ENCODE results near the gene MBLAC1. TPM values are rescaled to one million over a fixed set of nuclear protein-coding genes. Genes with fewer than 3 reads are reported as not detected.

Gene MBLAC1
- total and polyA plus RNA-seq, 10 of the 15 experiments (the other 5 are each of a cell fraction or from before 2014, with no cell fraction given) = 0.24 to 3.2 (median 1.8) TPM; not detected in 1

- DNase-seq (ENCODE audit: low read depth, low spot score) (no peak), FAIRE-seq (no peak), ATAC-seq (no peak)
- no peak overlapping the region for H3K4me2 ChIP-seq (ENCODE audit: control insufficient read depth, insufficient read depth)
- no peak overlapping the region for H3K27ac ChIP-seq (ENCODE audit: control insufficient read depth, insufficient read depth)
- H2AFZ ChIP-seq (ENCODE audit: control insufficient read depth, low read depth, low read length) = no peak overlapping the region
- H3K27me3 ChIP-seq (replicated peaks in 1 of 2; ENCODE audit: control insufficient read depth in 2 of 2, insufficient read depth in 2 of 2, low read length in 1 of 2) = no peaks in the 10 kb centered on the region
- no peaks in the 10 kb centered on the region for H3K79me2 ChIP-seq (ENCODE audit: control insufficient read depth, insufficient read depth, low read length)
- CTCF ChIA-PET = no interaction called here
- no peak overlapping the region for H3K4me3 ChIP-seq
- peaks cover 5 to 9% of the 10 kb centered on the region in 2 experiments; a peak in 3 of 4 replicates for H3K36me3 ChIP-seq (ENCODE audit: control insufficient read depth in 2 of 2, insufficient read depth in 2 of 2, low read length in 1 of 2)
- H3K9ac ChIP-seq (ENCODE audit: control insufficient read depth, insufficient read depth, low read length) = no peak overlapping the region
- POLR2A ChIA-PET = no interaction called here
- no peak for TF ChIP-seq PML (IDR thresholded peaks at IDR 0.05; ENCODE audit: low read length)
- WGBS (ENCODE audit: insufficient coverage, insufficient replicate concordance, low lambda C conversion rate, missing lambda C conversion rate) = 88% methylated on average over 12 of the region's 12 CpGs
- RAD21 ChIA-PET (ENCODE audit: unreplicated experiment) = no interaction called here
- SMC1A ChIA-PET (ENCODE audit: uncharacterized antibody, unreplicated experiment) = no interaction called here
- no peaks in the 10 kb centered on the region for H3K9me3 ChIP-seq (replicated peaks; ENCODE audit: control insufficient read depth, insufficient read depth, low read length)
- in situ Hi-C loops (cut with MboI) (no loop called here), intact Hi-C loops (cut with micrococcal nuclease; ENCODE audit: unreplicated experiment) (no loop called here)
- H3K4me1 ChIP-seq (ENCODE audit: control insufficient read depth, insufficient read depth, low read length) = no peaks in the 10 kb centered on the region
- BruUV-seq (replicated peaks) = no TSS peak
- H4K20me1 ChIP-seq (ENCODE audit: control insufficient read depth, insufficient read depth) = no peaks in the 10 kb centered on the region
These were observed 17.1 kb upstream of the MBLAC1 start for GRCh38 chr7:100109521-100110163.

GRCh38 chr7:100111156-100111555 lies 15.6 kb upstream of the MBLAC1 start:
- BruUV-seq (replicated peaks) = no TSS peak
- Histone ChIP-seq H2AFZ (ENCODE audit: control insufficient read depth, low read depth, low read length) (no peak overlapping the region), H3K4me1 (ENCODE audit: control insufficient read depth, insufficient read depth, low read length) (no peaks in the 10 kb centered on the region), H3K36me3 (ENCODE audit: control insufficient read depth in 2 of 2, insufficient read depth in 2 of 2, low read length in 1 of 2) (peaks cover 5 to 9% of the 10 kb centered on the region in 2 experiments; a peak in 3 of 4 replicates), H4K20me1 (ENCODE audit: control insufficient read depth, insufficient read depth) (no peaks in the 10 kb centered on the region), H3K9ac (ENCODE audit: control insufficient read depth, insufficient read depth, low read length) (no peak overlapping the region), H3K4me2 (ENCODE audit: control insufficient read depth, insufficient read depth) (no peak overlapping the region), H3K9me3 (replicated peaks; ENCODE audit: control insufficient read depth, insufficient read depth, low read length) (no peaks in the 10 kb centered on the region), H3K27me3 (replicated peaks in 1 of 2; ENCODE audit: control insufficient read depth in 2 of 2, insufficient read depth in 2 of 2, low read length in 1 of 2) (no peaks in the 10 kb centered on the region), H3K79me2 (ENCODE audit: control insufficient read depth, insufficient read depth, low read length) (no peaks in the 10 kb centered on the region), H3K27ac (ENCODE audit: control insufficient read depth, insufficient read depth) (no peak overlapping the region), H3K4me3 (no peak overlapping the region)
- ChIA-PET SMC1A (ENCODE audit: uncharacterized antibody, unreplicated experiment) (no interaction called here), POLR2A (interaction anchor here (1.8 kb wide), 1 partner anchor 9 kb away, joined by 6 read pairs; the partner anchor contains the start of gene AP4M1), RAD21 (ENCODE audit: unreplicated experiment) (no interaction called here), CTCF (no interaction called here)
- in situ Hi-C loops (cut with MboI) = no loop called here
- no peak for FAIRE-seq
- 96% methylated on average over 7 of the region's 7 CpGs for WGBS (ENCODE audit: insufficient coverage, insufficient replicate concordance, low lambda C conversion rate, missing lambda C conversion rate)
- ATAC-seq = no peak
- intact Hi-C loops (cut with micrococcal nuclease; ENCODE audit: unreplicated experiment) = no loop called here
- DNase-seq (ENCODE audit: low read depth, low spot score) = no peak
- TF ChIP-seq GATAD2B (conservative IDR thresholded peaks at IDR 0.05; ENCODE audit: low read depth) (no peak), SIX5 (IDR thresholded peaks at IDR 0.05; ENCODE audit: low read depth, low read length, severe bottlenecking) (no peak), WRNIP1 (IDR thresholded peaks at IDR 0.05; ENCODE audit: borderline replicate concordance, low read depth, low read length) (no peak), HDGF (IDR thresholded peaks at IDR 0.05) (no peak), NR2C1 (IDR thresholded peaks at IDR 0.05) (no peak), ZNF24 (IDR thresholded peaks at IDR 0.05) (no peak), STAT1 (conservative IDR thresholded peaks at IDR 0.05) (no peak), NR2C2 (IDR thresholded peaks at IDR 0.05; ENCODE audit: borderline replicate concordance, control insufficient read depth, insufficient read length, low read depth) (no peak)
- TF ChIP-seq, protein P1, sequence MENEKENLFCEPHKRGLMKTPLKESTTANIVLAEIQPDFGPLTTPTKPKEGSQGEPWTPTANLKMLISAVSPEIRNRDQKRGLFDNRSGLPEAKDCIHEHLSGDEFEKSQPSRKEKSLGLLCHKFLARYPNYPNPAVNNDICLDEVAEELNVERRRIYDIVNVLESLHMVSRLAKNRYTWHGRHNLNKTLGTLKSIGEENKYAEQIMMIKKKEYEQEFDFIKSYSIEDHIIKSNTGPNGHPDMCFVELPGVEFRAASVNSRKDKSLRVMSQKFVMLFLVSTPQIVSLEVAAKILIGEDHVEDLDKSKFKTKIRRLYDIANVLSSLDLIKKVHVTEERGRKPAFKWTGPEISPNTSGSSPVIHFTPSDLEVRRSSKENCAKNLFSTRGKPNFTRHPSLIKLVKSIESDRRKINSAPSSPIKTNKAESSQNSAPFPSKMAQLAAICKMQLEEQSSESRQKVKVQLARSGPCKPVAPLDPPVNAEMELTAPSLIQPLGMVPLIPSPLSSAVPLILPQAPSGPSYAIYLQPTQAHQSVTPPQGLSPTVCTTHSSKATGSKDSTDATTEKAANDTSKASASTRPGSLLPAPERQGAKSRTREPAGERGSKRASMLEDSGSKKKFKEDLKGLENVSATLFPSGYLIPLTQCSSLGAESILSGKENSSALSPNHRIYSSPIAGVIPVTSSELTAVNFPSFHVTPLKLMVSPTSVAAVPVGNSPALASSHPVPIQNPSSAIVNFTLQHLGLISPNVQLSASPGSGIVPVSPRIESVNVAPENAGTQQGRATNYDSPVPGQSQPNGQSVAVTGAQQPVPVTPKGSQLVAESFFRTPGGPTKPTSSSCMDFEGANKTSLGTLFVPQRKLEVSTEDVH (IDR thresholded peaks at IDR 0.05; ENCODE audit: low read depth, partially characterized antibody) = no peak
- TF ChIP-seq, protein P2, sequence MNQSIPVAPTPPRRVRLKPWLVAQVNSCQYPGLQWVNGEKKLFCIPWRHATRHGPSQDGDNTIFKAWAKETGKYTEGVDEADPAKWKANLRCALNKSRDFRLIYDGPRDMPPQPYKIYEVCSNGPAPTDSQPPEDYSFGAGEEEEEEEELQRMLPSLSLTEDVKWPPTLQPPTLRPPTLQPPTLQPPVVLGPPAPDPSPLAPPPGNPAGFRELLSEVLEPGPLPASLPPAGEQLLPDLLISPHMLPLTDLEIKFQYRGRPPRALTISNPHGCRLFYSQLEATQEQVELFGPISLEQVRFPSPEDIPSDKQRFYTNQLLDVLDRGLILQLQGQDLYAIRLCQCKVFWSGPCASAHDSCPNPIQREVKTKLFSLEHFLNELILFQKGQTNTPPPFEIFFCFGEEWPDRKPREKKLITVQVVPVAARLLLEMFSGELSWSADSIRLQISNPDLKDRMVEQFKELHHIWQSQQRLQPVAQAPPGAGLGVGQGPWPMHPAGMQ (IDR thresholded peaks at IDR 0.05; ENCODE audit: borderline replicate concordance) = no peak

All from GM12878 (cell line).